Activated T-cell treated with anti-CD3 and anti-CD28 coated beads, Interleukin-2, amount 50 U/mL, for 1 hour (primary cell): Measurements from ENCODE around the gene TOM1L2.
"Not testable (repeated sequence)": the region's sequence is repeated elsewhere in the genome, so short reads cannot be mapped to it uniquely, and the experiment has no call there.

Source experiments
- DNase-seq: peaks from one replicate; pipeline ENCODE4 v3.0.0-alpha.2; 2020

Gene TOM1L2

DNA sequence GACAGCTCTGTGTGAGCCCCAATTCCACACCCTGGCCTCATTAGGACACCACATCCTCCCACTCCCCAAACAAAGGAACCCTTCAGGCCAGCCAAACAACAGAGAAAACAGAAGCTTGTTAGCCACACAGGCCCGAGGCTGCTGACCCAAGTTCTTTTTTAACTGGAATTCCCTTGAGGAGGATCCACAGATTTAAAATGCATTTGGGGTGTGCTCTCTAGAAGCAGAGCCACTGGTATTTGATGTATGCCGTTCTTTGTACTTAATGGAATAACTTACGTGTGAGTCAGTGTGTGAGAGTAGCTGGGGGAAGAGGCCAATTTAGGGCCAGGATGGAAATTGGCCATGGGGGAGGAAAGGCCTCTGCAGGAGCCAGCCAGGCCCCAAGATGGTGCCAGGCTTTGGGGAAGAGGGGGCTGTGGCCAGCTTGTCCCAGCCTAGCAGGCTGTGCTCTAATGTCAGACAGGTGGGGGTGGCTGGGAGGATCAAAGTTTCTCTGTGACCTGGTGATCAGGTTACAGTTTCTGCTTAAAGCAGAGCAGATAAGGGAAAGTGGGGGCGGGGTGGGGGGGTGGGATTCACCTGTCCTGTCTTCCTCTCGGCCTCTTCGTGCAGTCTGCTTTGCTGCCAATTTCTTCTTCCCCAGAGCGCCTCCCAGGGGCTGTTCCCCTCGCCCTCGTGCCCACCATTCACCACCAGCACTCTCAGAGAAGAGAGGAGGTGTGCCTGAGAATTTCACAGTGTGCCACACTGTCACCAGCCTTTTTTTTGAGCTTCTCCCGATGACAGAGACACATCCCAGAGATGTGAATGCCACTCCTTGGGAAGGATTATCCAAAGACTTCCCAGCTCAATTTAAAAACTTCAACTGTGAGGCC lies 50.8 kb downstream of the TOM1L2 start:
- DNase-seq = no peak

DNA sequence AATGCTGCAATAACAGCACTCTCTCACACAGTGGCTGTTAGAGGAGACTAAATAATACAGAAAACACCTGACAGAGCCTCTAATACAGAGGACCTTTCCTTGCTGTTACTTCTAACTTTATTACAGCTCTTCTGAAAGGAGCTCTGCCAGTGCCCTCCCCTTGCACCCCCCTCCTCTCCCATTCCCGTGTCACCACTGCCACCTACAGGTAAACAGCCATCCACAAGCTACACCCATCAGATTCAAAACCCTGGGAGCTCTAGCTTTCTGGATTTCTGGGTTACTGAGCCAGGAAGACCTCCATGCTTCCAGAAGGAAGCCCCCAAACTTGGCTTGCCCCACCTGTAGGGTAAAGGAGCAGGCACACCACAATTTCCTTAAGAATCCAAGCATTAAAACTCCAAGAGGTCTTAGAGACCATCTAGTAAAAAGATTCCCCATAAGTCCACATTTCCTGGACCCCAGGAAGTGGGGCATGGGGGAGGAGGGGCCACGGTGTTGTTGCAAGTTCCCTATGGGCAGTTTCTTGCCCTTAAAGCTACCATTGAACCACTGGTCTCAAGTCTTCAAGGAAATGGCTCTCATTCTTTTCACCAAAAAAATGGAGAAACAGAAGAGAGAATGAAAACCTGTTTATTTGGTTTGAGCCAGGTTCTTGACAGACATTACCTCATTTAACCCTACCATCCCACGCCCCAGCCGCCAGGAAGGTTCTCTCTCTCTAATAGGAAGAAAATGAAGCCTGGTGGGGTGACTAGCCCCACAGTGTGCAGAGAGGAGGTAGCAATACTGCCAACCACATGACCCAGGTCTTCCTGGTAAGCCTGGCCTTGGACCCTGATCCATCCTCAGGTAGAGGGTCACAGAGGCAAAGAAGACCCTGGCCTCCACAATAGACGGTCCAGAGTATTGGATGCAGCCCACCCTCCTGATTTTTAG lies 52.8 kb downstream of the TOM1L2 start:
- peak; percentile 61 for DNase-seq

DNA sequence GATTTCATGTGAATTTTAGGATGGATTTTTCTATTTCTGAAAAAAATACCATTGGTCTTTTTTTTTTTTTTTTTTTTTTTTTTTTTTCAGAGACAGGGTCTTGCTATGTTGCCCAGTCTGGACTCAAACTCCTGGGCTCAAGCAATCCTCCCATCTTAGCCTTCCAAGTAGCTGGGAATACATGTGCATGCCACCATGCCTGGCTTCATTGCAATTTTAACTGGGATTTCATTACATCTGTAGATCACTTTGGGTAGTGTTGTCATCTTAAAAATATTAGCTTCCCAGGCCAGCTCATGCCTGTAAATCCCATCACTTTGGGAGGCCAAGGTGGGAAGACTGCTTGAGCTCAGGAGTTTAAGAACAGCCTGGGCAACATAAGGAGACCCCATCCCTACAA lies 54.8 kb downstream of the TOM1L2 start:
- no peak for DNase-seq

DNA sequence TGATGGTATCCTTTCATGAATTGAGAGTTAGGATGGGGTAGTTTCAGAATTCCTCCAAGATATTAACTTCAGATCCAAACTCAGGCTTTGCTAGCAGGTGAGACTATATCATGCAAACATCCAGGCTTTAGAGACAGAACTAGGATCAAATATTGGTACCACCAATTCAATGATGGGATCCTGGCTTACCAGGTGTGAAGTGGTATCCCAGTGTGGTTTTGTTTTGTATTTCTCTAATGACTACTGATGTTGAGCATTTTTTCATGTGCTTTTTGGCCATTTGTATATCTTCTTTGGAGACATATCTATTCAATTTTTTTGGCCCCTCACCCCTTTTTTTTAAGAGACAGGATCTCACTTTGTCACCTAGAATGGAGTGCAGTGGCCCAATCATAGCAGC lies 57.0 kb downstream of the TOM1L2 start:
- no peak for DNase-seq

DNA sequence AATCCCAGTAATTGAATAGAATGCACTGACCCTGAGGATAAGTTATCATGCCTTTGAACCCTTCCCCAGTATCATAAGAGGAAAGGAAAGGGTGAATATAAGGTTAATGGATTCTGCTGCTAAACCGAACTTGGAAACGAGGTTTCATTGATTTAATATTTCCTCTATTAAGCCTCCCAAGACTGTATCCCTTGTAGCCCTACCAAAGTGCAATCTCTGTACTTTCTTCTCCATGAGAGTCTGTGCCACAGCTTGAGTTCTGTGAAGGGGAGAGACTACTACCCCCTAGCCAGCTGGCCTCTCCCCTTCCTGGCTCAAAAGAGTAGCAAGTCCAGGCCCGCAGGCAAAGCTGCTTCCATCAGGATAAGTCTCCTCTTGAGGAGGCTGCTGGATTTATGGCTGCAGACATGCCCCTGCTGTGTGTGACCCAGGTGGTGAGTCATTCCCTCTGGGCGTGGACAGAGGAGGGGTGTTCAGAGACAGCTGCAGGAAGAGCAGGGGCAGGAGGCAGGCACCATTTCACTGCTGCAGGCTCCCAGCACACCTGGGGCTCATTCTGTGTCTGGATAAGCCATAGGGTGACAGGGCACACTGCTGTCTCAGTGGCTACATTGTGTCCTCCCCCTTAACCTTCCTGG lies 58.4 kb downstream of the TOM1L2 start:
- DNase-seq = no peak

DNA sequence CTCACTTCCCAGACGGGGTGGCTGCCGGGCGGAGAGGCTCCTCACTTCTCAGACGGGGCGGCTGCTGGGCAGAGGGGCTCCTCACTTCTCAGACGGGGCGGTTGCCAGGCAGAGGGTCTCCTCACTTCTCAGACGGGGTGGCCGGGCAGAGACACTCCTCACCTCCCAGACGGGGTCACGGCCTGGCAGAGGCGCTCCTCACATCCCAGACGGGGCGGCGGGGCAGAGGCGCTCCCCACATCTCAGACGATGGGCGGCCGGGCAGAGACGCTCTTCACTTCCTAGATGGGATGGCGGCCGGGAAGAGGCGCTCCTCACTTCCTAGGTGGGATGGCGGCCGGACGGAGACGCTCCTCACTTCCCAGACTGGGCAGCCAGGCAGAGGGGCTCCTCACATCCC lies 59.9 kb downstream of the TOM1L2 start:
- DNase-seq = not testable (repeated sequence)

DNA sequence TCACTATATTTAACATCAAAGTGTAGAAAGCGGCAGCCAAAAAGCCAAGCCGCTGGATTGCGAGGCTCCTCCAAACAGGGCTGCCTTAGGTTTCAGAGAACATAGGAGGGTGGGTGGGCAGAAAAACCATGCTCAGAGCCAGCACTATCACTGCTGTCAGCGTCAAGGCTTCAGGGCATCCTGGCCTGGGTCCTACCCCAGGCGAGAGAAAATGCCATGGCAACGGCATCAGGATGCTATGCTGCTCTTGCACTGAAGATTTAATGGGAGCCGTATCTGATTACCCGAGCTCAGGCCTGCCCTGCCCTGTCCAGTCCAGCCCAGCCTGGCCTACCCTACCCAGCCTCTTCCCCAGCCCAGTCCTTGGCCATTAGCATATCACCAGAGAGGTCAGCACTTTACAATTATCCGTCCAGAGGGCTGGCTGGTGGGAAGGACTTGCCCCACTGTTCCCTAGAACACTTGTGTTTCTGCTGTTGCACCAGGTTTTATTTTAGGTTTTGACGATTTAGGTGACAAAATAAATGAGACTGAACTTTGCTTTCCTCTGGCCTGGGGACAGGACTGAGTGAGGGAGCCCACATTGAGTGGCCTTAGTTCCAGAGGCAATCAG lies 61.1 kb downstream of the TOM1L2 start:
- no peak for DNase-seq

DNA sequence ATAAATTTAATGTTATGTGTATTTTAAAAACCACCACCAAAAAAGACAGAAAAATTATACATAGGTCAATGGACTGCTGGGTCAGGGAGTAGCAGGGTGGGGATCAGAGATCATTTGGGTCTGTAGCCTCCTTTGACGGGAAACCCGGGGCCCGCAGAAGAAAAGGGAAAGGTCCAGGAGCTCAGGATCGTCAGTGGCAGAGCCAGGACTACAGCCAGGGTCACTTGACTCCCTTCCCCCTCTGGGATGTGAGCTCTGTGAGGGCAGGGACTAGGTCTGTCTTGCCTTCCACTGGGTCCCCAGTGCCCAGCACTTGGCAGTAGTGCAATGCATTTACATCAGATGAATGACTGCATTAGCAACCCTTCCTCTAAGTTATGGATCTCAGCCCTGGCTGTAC lies 62.1 kb downstream of the TOM1L2 start:
- DNase-seq = no peak

DNA sequence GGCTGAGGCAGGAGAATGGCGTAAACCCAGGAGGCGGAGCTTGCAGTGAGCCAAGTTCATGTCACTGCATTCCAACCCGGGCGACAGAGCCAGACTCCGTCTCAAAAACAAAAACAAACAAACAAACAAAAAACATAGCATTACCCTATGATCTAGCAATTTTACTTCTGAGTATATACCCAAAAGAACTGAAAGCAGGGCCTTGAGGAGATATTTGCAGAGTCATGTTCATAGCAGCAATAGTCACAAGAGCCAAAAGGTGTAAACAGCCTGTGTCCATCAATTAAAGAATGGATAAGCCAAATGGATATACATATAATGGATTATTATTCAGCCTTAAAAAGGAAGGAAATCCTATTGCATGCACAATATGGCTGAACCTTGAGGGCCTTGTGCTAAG lies 63.1 kb downstream of the TOM1L2 start:
- DNase-seq = no peak

DNA sequence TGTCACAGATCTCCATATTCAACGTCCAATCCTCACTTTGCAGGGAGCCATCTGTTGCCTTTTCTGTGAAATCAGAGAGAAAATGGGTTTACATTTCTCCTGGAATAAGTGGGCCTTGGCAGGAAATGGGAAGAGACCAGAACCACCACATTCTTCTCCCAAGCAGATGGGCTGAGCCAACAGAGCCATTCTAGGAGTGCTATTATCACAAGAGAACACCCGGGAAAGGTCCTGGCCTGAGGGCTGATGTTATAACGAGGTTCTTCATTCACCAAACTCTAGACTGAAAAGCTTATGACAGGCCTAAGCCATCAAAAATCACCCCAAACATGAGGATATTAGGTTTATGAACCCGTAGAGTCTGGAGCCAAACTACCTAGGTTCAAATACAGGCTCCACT lies 64.7 kb downstream of the TOM1L2 start:
- DNase-seq = no peak

DNA sequence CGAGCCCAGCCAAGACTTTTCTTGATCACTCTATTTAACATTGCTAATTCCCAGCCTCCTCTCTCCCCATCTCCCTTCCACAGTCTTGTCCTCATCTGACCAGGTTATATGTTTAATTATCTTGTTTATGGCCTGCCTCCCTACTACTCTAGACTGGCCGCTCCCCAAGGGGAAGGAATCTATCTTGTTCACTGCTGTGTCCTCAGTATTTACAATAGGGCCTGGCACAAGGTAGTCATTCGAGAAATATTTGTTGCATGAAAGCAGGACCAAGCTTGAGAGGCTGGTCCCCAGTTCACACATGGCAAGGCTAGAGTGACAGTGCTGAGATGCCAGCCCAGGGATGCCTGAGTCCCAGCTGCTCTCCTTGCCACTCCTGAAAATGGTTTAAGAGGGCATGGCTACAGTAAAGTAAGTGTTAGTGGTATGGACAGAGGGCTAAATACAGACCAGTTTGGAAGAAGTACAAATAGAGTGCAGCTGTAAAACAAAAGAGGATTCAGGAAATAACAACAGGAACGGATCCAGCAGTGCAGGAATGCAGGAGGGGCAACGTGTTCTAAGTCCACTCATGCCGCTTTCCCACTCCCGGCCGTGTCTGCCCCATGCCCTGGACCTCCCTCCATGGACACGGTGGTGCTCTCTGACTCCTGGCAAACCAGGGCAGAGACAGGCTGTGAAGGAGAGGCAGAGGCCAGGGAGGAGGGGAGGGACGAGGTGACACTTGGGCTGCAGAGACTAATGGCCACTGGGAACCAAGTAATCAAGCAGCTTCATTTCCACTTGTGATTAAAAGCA lies 65.6 kb downstream of the TOM1L2 start:
- DNase-seq = no peak

DNA sequence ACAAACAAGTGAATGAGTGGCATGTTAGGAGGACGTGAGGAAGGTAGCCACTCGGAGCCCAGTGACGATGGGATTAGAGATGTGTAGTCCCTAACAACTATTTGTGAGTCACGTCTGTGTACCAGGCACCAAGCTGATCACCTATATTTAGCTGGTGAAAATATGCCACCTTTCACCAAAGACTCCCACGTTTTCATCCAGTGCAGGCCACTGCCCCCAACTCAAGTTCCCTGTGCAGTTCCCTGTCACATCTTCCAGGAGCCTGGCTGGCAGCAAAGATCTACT lies 67.2 kb downstream of the TOM1L2 start:
- no peak for DNase-seq

DNA sequence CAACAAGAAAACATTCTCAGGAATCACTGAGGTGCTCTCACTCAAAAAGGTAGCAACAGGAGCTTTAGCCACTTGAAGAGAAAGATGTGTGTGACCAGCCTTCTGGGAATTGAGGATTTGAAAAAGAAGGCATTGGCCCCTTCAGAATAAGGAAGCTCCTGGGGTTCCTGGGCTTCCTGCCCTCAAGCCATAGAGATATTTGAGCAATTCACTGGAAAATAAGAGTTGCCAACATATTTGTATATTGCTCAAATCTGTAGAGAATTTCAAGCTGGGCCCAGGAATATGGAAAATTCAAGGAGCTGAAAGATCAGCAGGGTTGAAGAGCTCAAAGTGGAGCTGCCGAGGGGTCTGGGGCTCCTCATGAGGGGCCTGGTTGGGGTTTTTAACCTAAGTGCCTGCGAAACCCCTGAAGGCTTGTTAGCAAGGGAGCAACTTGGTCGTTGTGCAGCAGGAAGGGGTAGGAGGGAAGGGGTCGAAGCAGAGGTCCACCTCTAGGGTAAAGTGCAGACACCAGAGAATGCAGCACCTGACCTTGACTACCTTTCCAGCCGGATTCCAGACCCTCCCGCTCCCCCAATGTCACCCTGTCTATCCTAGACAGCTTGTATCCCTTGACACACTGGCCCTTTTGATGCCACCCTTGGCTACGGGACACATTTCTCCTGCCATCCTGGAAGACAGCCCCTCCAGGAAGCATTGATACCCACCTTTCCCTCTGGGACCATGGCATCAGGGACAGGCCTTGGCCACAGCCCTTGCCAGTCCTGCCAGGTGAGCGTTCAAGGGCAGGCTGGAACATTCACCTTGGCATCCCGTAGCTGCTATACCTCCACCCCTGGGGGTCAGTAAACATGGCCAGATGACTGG lies 67.8 kb downstream of the TOM1L2 start:
- DNase-seq = no peak

DNA sequence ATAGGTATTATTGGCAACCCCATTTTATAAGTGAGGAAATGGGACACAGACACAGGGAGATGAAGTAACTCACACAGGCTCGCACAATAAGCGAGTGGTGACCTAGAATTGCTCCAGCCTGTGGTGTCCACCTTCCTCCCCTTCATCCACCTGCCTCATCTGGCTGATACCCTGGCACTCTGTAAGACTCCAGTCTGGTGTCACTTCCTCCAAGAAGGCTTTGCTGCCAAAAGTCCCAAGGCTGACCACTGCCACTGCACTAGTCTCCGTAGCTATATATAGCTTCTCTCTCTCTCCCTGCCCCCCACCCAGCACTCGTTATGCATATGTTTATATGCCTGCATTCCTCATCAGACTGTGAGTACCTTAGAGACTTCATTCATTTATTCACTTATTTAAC lies 69.3 kb downstream of the TOM1L2 start:
- DNase-seq = no peak

DNA sequence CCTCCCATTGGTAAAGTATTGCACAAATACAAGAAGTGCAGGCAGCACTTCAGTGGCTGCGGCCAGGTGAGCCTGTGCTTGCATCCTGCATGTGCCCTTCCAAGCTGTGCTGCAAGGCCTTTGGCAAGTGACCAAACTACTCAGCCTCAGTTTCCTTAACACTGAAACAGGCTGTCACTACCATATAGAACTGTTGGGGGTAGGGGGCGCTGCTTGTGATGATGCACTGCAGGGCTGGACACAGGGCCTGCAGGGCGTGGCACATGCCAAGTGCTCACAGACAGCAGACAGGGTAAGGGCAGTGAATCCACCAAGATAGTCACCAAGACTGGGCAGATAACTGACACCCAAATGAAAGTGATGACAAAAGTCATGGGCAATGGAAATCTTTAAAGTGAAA lies 69.8 kb downstream of the TOM1L2 start:
- no peak for DNase-seq

DNA sequence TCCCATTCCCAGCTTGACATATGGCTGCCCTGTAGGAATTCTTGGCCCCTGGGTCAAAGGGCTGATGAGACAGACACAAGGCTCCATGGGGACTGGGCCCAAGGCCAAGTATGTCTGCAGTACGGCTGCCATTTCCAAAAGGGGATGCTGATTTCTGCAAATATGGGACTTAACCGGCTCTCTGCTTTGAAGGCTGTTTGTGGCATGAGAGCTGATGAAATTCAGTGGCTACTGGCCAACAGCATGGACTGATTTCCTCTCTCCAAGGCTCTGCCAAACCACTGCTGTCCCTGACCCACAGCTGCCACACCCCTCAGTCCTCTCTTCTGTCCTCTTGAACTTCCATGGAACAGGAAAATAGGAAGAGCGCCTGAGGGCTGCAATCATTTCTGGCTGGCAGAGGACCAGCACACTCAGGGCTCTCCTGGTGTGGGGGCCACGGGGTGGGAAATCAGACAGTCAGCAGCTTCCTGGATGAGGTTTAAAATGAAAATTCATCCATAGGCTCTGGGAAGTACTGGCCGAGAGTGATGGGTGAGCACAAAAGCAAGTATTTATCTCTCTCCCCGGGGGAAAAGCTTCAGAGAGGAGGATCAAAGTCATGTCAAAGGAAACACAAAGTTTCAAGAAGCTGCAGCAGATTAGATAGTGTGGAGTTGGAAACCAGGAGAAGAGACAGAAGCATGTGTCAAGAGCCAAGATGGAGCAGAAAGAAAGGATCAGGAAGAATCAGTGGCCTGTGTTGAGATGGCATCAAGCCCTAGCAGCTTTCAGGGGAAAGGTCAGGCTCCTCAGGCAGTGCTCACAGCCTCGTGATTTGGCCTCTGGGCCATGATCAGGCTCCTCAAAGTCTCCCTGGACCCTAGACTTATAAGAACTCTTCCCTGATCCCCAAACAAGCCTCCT lies 71.3 kb downstream of the TOM1L2 start:
- DNase-seq = no peak

DNA sequence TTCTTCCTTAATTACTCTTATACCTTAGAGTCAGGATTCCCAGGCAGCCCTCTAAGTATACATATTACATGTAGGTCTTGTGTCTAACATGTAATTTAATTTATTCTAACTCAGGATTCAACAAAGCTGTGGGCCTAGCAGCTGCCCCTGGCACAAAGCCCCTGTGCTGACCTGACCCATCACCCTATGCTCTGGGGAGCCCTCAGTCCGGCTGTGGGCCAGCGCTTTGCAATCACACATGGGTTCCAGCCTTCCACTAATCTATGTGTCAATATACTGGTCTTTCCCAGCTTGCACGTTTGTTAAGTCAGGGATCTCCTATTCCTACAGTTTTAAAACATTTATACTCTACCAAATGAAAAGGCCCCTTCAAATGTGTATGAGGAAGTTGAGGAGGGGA lies 72.7 kb downstream of the TOM1L2 start:
- DNase-seq = no peak

DNA sequence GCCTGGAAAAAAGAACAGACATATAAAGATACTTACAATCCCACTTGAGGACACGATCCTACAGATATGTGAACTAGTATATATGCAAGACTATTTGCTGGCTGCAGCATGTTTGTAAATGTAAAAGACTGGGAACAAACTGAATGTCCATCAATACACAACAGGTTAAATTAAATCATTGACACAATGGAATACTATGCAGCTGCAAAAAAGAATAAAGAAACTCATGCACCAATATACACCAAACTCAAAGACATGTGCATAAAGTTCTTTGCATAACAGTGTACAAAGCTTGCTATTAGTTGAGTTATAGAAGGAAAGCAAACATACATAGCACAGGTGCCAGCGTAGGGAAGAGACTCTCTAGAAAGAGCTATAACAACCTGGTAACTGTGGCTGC lies 73.5 kb downstream of the TOM1L2 start:
- no peak for DNase-seq

DNA sequence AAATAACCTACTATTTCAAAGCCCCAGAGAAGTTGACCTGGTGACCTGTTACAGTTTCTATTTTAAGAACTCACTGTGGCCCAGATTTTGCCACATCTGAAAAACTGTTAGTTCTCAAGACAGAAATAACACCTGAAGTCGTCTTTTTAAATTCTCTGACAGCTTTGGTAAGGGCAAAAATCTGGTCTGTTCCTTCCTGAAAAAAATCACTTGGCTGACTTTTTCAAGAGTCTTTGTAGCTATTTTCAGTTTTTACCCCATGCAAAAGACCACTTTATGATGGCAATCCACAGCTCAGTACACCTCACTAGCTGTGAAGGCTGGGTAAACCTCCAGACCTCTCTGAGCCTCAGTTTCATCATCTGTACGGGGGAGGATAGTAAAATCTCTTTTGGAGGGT lies 74.8 kb downstream of the TOM1L2 start:
- no peak for DNase-seq

DNA sequence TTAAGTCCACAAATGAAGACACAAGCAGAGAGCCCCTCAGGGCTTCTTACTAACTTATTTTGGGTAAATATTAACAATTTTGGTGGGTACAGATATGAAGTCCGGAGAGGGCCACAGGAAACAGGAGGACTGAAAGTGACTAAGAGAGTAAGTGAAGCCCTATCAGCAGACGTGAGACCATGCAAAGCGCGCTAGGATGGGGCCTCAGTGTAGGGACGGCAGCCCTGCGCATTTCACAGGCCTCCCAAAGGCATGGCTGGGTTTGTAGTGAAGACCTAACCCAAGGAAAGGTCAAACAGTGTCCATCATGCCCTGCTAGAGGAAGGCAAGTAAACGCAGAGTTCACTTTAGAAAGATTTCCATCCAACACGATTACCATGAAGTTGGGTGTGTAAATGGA lies 75.5 kb downstream of the TOM1L2 start:
- no peak for DNase-seq
